ENCODE measurements around the gene PTPA.

Gene PTPA

GRCh38 chr9:129177791-129178567, 66.8 kb downstream of the PTPA start, which contains the start of gene IER5L:
Gene IER5L, minus strand, starts transcription at chr9:129178261. Its CDS starts 209 bp downstream, at chr9:129178052.
- H3K27ac ChIP-seq (ENCODE audit: extremely low read depth, low read depth, low read length) = peak within 1 kb of the TSS; percentile 65; the same call in 1 of the 2 replicates
- CTCF ChIA-PET = interaction anchor here (0.6 to 2.0 kb wide), 8 partner anchors 39 to 1612 kb away, joined by 3 to 9 read pairs (median 6); no protein-coding TSS in a partner anchor
- H3K9me3 ChIP-seq (ENCODE audit: control insufficient read depth, insufficient read depth, low read depth, low read length) = no peaks in the 10 kb centered on the region
- POLR2A ChIA-PET = interaction anchor here (0.6 to 1.9 kb wide), 63 partner anchors 9 to 626 kb away, joined by 3 to 29 read pairs (median 5); partner anchors contain the start of genes C9orf50, NTMT1 and ZDHHC12
- peak within 1 kb of the TSS; percentile 64 for H3K4me3 ChIP-seq (ENCODE audit: low read depth, low read length)
- no peaks in the 10 kb centered on the region for H3K36me3 ChIP-seq (ENCODE audit: control insufficient read depth in 2 of 2, insufficient read depth in 1 of 2, low read length in 2 of 2)
- H3K4me1 ChIP-seq (ENCODE audit: control insufficient read depth, insufficient read depth, low read length) = peaks cover 7% of the 10 kb centered on the region
- peak; percentile 63; the same call in 1 of the 2 replicates for TF ChIP-seq ZNF24 (tag by site-specific recombination; IDR thresholded peaks at IDR 0.05)
- no peak for TF ChIP-seq ZNF133 (tag by site-specific recombination; IDR thresholded peaks at IDR 0.05)
- TF ChIP-seq REST (tag by site-specific recombination; IDR thresholded peaks at IDR 0.05) = peak; percentile 36; the same call in 1 of the 2 replicates
- no peak for TF ChIP-seq ZNF423 (tag by site-specific recombination; IDR thresholded peaks at IDR 0.05)
- peak; percentile 69; the same call in 1 of the 2 replicates for TF ChIP-seq ZNF324 (tag by site-specific recombination; IDR thresholded peaks at IDR 0.05)
- TF ChIP-seq BCL11A (tag by site-specific recombination; IDR thresholded peaks at IDR 0.05; ENCODE audit: low read depth) = peak; percentile 57; the same call in 1 of the 2 replicates
- no peak for TF ChIP-seq ZSCAN16 (tag by site-specific recombination; IDR thresholded peaks at IDR 0.05)
- TF ChIP-seq ZBTB44 (tag by site-specific recombination; IDR thresholded peaks at IDR 0.05) = no peak
- TF ChIP-seq ZNF701 (tag by site-specific recombination; IDR thresholded peaks at IDR 0.05) = no peak
- TF ChIP-seq ZNF19 (tag by site-specific recombination; IDR thresholded peaks at IDR 0.05; ENCODE audit: low read depth) = no peak
- TF ChIP-seq ZNF140 (tag by site-specific recombination; IDR thresholded peaks at IDR 0.05) = no peak
- TF ChIP-seq AEBP2 (tag by site-specific recombination; IDR thresholded peaks at IDR 0.05; ENCODE audit: borderline replicate concordance) = no peak
- TF ChIP-seq ZSCAN18 (tag by site-specific recombination; IDR thresholded peaks at IDR 0.05) = no peak
- TF ChIP-seq ATF2 (tag by site-specific recombination; IDR thresholded peaks at IDR 0.05; ENCODE audit: low read depth) = no peak
- TF ChIP-seq ZNF544 (tag by site-specific recombination; IDR thresholded peaks at IDR 0.05) = no peak
- TF ChIP-seq BCL6B (tag by site-specific recombination; IDR thresholded peaks at IDR 0.05) = no peak
- TF ChIP-seq ZBTB7A (tag by site-specific recombination; IDR thresholded peaks at IDR 0.05; ENCODE audit: low read depth) = 0 out of 2 replicates have a peak, but pooled peaks have one; percentile 52
- no peak; the same call in 1 of the 2 replicates for TF ChIP-seq KLF10 (tag by site-specific recombination; IDR thresholded peaks at IDR 0.05)
- peak; percentile 59; the same call in 1 of the 2 replicates for TF ChIP-seq YY2 (tag by site-specific recombination; IDR thresholded peaks at IDR 0.05)
- TF ChIP-seq ZSCAN4 (tag by site-specific recombination; IDR thresholded peaks at IDR 0.05) = no peak
- peak; percentile 94 for TF ChIP-seq PBX3 (CRISPR knock-in tag; IDR thresholded peaks at IDR 0.05)
- no peak for TF ChIP-seq REPIN1 (tag by site-specific recombination; IDR thresholded peaks at IDR 0.05; ENCODE audit: low read depth)
- TF ChIP-seq ZNF155 (tag by site-specific recombination; IDR thresholded peaks at IDR 0.05) = no peak

Measured in HEK293 (cell line).